Measurements from ENCODE around the gene NINJ2.

DNA sequence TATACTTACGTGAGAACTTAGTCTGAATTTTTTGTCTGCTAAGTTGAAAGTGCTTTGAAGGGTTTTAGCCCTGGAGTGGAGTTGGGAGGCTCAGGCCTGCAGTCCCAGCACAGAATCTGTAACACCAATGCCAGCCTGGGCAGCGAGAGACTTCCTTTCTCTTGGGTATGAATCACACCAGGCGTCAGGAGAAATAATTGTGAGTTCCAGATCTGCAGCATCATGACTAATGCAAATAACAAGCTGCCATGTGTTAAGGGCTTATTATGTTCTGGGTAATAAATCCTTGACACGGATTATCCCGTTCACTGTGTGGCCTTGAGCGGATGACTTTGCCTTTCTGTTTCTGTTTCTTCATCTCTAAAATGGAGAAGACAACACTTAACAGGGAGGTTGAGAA is 132.9 kb downstream of the NINJ2 start:
- TF ChIP-seq, protein P1, sequence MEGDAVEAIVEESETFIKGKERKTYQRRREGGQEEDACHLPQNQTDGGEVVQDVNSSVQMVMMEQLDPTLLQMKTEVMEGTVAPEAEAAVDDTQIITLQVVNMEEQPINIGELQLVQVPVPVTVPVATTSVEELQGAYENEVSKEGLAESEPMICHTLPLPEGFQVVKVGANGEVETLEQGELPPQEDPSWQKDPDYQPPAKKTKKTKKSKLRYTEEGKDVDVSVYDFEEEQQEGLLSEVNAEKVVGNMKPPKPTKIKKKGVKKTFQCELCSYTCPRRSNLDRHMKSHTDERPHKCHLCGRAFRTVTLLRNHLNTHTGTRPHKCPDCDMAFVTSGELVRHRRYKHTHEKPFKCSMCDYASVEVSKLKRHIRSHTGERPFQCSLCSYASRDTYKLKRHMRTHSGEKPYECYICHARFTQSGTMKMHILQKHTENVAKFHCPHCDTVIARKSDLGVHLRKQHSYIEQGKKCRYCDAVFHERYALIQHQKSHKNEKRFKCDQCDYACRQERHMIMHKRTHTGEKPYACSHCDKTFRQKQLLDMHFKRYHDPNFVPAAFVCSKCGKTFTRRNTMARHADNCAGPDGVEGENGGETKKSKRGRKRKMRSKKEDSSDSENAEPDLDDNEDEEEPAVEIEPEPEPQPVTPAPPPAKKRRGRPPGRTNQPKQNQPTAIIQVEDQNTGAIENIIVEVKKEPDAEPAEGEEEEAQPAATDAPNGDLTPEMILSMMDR (IDR thresholded peaks at IDR 0.05; ENCODE audit: insufficient read depth, low read depth, low read length) = no peak
- TF ChIP-seq EZH2 (IDR thresholded peaks at IDR 0.05; ENCODE audit: insufficient read depth, low read length) = no peak

Measured in astrocyte (in vitro differentiated cells and primary cell).